ENCODE results near the gene PSMD7.
A peak's percentile ranks its signal among the peaks of the same experiment; 100 is the strongest.
"Not testable (repeated sequence)": the region's sequence is repeated elsewhere in the genome, so short reads cannot be mapped to it uniquely, and the experiment has no call there.

The PSMD7 gene

DNA sequence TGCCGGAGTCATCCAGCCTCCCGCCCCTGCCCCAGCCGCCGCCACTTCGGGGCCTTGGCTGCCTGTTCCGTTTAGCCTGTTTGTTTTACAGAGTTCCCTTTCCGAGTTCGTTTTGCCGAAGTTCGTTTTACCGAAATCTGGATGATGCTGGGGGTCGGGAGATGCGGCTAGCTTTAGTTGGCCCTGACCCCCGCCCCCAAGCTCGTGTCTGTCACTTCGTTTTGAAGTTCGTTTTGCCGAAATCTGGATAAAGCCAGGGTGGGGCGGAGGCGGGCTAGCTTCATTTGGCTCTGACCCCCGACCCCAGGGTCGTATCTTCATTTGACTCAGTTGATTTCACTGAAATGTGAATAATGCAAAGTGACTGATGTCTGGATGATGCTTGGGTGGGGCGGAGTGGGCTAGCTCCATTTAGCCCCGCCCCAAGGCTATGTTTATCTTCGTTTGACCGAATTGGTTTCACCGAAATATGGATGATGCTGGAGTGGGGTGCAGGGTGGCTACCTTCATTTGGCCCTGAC, 591 bp downstream of the PSMD7 start:
- peak; percentile 2 to 12 for DNase-seq

DNA sequence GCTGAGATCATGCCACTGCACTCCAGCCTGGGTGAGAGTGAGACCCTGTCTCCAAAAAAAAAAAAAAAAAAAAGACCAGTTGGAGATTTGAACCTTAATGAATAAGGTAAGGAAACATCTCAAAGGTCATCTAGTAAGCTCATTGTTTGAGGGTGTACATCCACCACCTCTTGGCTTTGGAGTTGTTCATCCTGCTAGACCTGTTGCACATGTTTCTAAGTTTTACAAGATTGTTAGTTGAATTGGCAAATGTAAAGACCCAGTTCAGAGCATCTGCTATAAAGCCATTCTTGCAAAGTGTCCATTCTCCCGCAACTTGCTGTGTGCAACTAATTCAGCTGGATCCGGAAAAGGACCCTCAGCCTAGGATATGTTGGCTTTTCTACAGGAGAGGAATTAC, 1.5 kb downstream of the PSMD7 start:
- DNase-seq: no peak

GRCh38 chr16:74302341-74302740, 5.7 kb downstream of the PSMD7 start:
- DNase-seq: no peak

DNA sequence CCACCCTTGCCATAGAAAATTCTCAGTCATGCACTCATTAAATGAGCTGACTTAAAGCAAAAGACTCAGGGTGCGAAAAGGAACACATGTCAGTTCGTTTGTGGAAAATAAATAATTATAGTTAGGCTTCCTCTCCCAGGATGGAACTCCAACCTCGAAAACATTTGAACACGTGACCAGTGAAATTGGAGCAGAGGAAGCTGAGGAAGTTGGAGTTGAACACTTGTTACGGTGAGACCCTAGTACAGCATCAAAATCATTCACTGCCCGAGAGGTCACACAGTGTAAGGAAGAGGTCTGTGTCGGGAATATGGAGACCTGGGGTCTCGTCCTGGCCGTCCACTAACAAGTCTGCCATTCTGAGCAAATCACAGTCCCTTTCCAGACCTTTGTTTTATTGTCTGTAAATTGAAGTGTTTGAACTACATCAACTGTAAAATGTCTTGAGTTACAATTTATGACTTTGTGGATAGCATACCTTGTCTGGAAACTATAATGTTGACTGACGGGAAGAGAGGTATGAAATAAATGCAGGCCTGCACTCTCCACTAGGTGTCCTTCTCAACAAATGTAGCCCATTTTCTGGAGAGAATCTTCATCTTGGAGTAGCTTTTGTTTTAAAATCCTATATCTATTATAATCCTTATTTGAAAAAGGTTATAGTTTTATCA, 7.7 kb downstream of the PSMD7 start:
- no peak for DNase-seq

DNA sequence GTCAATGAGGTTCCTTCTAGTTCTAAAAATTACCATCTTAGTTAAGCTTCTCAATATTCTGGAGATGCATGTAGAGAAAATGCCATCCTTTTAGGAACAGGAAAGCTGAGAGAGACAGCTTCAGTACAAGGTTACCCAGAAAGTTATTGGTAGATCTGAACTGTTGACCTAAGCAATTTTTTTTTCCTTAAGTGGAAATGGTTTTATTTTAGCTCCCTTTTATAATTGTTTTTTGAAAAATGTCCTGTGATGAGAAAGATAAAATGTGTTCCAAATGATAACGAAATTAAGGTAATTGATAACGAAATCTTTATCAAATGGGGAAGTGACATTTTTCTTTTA, 8.2 kb downstream of the PSMD7 start:
- DNase-seq: no peak

DNA sequence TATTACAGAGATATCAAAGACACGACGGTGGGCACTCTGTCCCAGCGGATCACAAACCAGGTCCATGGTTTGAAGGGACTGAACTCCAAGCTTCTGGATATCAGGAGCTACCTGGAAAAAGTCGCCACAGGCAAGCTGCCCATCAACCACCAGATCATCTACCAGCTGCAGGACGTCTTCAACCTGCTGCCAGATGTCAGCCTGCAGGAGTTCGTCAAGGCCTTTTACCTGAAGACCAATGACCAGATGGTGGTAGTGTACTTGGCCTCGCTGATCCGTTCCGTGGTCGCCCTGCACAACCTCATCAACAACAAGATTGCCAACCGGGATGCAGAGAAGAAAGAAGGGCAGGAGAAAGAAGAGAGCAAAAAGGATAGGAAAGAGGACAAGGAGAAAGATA, 8.7 kb downstream of the PSMD7 start:
- no peak for DNase-seq

- DNase-seq: no peak
Observed at GRCh38 chr16:74305978-74306784, 9.6 kb downstream of the PSMD7 start.

DNA sequence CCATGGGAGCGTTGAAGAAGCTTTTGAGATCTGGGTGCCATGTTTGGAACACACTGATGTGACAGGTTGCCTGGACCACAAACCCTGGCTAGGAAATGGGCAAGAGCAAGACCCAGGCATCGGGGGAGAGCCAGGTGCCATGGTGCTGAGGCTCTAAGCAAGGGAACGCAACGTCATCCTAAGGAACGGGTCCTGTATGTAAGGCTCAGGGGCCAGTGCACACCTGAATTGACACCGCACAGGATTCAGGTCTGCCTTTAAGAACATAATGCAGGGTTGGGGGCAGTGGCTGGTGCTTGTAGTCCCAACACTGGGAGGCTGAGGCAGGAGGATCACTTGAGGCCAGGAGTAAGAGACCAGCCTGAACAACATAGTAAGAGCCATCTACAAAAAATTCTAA, 10.8 kb downstream of the PSMD7 start:
- no peak for DNase-seq

- no peak for DNase-seq
Observed at GRCh38 chr16:74309789-74310781, 13.5 kb downstream of the PSMD7 start.

DNA sequence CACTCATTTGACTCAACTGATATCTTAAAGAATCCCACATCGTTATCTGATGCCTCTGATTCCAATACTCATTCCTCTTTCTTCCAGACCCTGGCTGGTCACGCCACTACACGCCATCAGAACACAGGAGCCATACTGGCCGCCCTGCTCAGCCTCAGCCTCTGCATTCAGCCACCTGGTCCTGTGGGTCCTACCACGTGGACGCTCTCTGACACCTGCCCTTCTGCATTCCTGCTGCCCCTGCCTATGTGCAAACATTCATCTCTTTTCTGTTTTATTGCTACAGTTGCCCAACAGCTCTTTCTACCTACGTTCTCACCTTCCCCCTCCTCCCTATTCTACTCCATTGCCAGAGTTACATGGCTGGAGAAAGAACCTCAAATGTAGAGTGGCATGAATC, 18.4 kb downstream of the PSMD7 start:
- no peak for DNase-seq

- DNase-seq: no peak
Observed at GRCh38 chr16:74320707-74321106, 24.1 kb downstream of the PSMD7 start.

- DNase-seq: no peak
Observed at GRCh38 chr16:74321356-74321755, 24.7 kb downstream of the PSMD7 start.

GRCh38 chr16:74322301-74322710, 25.7 kb downstream of the PSMD7 start:
- no peak for DNase-seq

DNA sequence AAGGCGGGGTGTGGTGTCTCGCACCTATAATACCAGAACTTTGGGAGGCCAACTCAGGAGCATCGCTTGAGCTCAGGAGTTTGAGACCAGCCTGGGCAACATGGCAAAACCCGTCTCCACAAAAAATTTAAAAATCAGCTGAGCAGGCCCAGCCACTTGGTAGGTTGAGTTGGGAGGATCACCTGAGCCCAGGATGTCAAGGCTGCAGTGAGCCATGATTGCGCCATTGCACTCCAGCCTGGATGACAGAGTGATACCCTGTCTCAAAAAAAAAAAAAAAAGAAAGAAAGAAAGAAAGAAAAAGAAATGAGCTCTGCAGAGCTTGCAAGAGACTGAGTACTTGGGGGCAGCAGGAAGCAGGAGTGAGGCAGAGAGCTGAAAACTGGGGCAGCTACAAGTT, 28.2 kb downstream of the PSMD7 start:
- DNase-seq: not testable (repeated sequence)

GRCh38 chr16:74325641-74326040, 29.0 kb downstream of the PSMD7 start:
- DNase-seq: no peak

DNA sequence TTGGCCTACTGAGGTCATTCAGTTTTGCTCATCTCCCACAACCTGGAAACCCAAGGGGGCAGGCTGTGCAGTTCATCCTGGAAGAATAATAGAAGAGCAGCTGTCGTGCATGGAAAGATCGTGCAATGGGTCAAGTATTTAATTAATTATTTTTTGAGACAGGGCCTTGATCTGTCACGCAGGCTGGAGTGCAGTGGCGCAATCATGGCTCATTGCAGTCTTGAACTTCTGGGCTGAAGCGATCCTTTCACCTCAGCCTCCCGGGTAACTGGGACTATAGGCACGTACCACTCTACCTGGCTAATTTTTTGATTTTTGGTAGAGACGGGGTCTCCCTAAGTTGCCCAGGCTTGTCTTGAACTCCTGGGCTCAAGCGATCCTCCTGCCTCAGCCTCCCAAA, 31.7 kb downstream of the PSMD7 start:
- DNase-seq: not testable (repeated sequence)

DNA sequence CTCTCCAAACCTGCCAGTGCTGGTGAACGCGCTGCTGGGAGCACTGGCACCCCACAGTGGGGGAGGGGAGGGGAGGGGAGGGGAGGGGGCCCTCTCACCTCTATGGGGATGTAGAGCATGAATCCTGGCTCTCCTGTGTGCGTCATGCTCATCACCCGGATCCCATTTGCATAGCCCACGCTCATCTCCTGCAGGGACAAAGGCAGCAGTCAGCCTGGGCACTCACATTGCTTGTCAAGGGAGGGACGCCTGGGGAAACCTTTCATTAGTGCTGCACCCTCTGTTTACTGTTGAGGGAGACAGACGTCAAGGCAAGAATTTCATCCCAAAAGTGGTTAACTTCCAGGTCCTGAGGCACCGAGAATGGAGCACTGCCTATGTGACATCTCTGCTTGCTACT, 35.9 kb downstream of the PSMD7 start:
- DNase-seq: not testable (repeated sequence)

- not testable (repeated sequence) for DNase-seq
Observed at GRCh38 chr16:74337506-74337905, 40.9 kb downstream of the PSMD7 start.

DNA sequence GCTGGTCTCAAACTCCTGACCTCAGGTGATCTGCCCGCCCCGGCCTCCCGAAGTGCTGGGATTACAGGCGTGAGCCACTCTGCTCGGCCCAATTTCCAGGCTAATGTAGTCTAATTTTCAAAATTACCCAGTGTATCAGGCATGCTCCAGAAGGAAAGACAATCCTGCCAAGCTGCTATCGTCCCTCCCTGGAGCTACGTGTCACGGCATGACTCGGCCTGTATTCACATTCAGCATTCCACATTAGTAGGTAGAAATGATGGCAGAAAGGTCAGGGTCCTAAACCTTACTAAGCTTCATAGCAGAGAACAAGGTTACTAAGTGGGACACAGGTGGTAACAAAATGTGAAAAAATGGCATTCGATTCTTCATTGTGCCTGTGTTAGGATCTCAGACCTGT, 42.6 kb downstream of the PSMD7 start:
- DNase-seq: not testable (repeated sequence)

DNA sequence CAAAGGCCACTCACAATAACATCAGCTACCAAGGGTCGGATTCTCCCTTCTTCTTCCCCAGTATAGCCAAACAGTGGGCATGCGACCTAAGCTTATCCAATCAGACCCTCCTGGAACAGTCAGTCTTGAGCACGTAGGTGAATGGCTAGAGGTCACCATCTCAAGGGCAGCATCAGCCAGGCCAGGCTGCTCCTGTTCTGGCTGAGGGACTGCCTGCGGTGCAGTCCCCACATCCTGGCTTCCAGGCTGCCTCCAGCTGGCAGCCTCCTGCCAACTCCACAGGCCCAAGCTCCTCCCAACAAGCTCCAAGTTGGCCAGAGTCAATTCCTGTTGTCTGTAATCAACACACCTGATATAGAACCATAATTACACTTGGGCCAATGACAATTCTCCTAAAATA, 56.4 kb downstream of the PSMD7 start:
- not testable (repeated sequence) for DNase-seq
